Measurements from ENCODE around the gene SPEF2. TPM values are rescaled to one million over a fixed set of nuclear protein-coding genes. Genes with fewer than 3 reads are reported as not detected.

SPEF2 gene
- total and polyA plus RNA-seq, 2 donors (not counting 1 experiment from before 2014, with no cell fraction given): 0.31 to 0.59 TPM

DNA sequence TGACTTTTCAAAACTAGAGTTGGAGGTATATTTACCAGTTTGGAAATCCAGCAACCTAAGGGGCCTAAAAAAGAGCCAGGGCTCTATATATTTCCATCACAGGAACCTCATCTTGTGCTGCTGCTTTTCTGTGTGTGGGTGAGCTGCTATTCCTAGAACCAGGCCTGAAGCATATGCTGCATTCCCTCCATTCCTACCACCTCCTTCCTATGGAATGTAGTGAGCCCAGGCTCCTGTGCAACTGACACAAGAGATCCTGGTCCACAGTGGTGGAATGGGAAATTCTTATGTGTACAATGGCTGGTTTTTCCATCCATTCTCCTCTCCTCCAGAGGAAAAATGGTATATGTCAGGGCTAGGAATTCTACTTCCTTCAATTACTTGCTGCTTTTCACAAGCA is 39.1 kb downstream of the SPEF2 start:
- H3K4me1 ChIP-seq (ENCODE audit: control insufficient read depth in 2 of 2, insufficient read depth in 2 of 2, low read length in 2 of 2): no peaks in the 10 kb centered on the region
- H3K9ac ChIP-seq (ENCODE audit: low read length): no peak overlapping the region
- H2AFZ ChIP-seq (ENCODE audit: insufficient read depth, low read depth, low read length, poor library complexity, severe bottlenecking): no peak overlapping the region
- H3K9me3 Mint-ChIP-seq (ENCODE audit: insufficient read depth): no peaks in the 10 kb centered on the region
- no peaks in the 10 kb centered on the region for H3K79me2 ChIP-seq (ENCODE audit: control insufficient read depth, insufficient read depth, low read length)
- H3K4me3 ChIP-seq (ENCODE audit: control extremely low read depth in 1 of 5, extremely low read depth in 1 of 5, insufficient read depth in 1 of 5, low read depth in 2 of 5, low read length in 4 of 5): no peak overlapping the region
- intact Hi-C loops (cut with micrococcal nuclease): no loop called here
- H3K36me3 ChIP-seq (replicated peaks in 1 of 2; ENCODE audit: control extremely low read depth in 1 of 2, control insufficient read depth in 1 of 2, extremely low read depth in 1 of 2, insufficient read depth in 2 of 2, low read length in 1 of 2): no peaks in the 10 kb centered on the region
- H3K27ac ChIP-seq (ENCODE audit: low read length in 2 of 2): no peak overlapping the region
- no peak overlapping the region for H3K27ac Mint-ChIP-seq
- no peaks in the 10 kb centered on the region for H3K27me3 ChIP-seq (replicated peaks in 1 of 4; ENCODE audit: control extremely low read depth in 1 of 4, control insufficient read depth in 3 of 4, insufficient read depth in 4 of 4, low read length in 3 of 4)
- ChIA-PET POLR2A (no interaction called here), CTCF (no interaction called here)
- no peak for ATAC-seq (ENCODE audit: low read depth)
- TF ChIP-seq EZH2 (IDR thresholded peaks at IDR 0.05; ENCODE audit: borderline replicate concordance, insufficient read depth, low read depth, low read length, poor library complexity, severe bottlenecking): no peak
- H3K9me3 ChIP-seq (ENCODE audit: control extremely low read depth in 1 of 3, control insufficient read depth in 2 of 3, insufficient read depth in 1 of 3, low read length in 2 of 3): no peaks in the 10 kb centered on the region
- no peaks in the 10 kb centered on the region for H3K4me1 Mint-ChIP-seq
- no peak overlapping the region for H3K4me3 Mint-ChIP-seq
- no peak for DNase-seq
- no peaks in the 10 kb centered on the region for H3K27me3 Mint-ChIP-seq
- no peak overlapping the region for H3K4me2 ChIP-seq (replicated peaks; ENCODE audit: low read depth, low read length, poor library complexity, severe bottlenecking)
- H4K20me1 ChIP-seq (ENCODE audit: control insufficient read depth, insufficient read depth, low read length, poor library complexity, severe bottlenecking): no peaks in the 10 kb centered on the region

DNA sequence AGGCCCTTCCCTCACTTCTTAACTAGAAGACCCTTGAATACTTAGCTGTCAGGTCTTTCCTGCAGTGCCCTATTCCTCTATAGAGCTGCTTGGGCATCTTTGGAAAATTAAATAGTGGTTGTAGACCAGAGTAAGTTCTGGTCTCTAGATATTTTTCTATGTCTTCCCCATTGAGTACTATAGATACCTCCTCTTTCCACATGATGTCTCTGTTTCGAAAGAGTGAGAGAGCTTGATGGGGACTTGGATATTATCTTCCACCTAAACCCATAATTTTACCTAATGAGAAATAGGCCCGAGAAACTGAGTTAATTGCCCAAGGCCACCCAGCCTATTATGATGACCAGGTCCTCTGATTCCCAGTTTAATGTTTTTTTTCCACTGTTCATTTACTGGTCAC is 40.2 kb downstream of the SPEF2 start:
- ATAC-seq (ENCODE audit: low read depth) (no peak), DNase-seq (no peak)
- no peak overlapping the region for H3K4me3 ChIP-seq (ENCODE audit: control extremely low read depth in 1 of 5, extremely low read depth in 1 of 5, insufficient read depth in 1 of 5, low read depth in 2 of 5, low read length in 4 of 5)
- no peaks in the 10 kb centered on the region for H3K4me1 ChIP-seq (ENCODE audit: control insufficient read depth in 2 of 2, insufficient read depth in 2 of 2, low read length in 2 of 2)
- ChIA-PET CTCF (no interaction called here), POLR2A (no interaction called here)
- H3K9ac ChIP-seq (ENCODE audit: low read length): no peak overlapping the region
- WGBS (ENCODE audit: insufficient coverage): no CpG with 5 or more reads among the region's 2 CpGs
- TF ChIP-seq, protein P1, sequence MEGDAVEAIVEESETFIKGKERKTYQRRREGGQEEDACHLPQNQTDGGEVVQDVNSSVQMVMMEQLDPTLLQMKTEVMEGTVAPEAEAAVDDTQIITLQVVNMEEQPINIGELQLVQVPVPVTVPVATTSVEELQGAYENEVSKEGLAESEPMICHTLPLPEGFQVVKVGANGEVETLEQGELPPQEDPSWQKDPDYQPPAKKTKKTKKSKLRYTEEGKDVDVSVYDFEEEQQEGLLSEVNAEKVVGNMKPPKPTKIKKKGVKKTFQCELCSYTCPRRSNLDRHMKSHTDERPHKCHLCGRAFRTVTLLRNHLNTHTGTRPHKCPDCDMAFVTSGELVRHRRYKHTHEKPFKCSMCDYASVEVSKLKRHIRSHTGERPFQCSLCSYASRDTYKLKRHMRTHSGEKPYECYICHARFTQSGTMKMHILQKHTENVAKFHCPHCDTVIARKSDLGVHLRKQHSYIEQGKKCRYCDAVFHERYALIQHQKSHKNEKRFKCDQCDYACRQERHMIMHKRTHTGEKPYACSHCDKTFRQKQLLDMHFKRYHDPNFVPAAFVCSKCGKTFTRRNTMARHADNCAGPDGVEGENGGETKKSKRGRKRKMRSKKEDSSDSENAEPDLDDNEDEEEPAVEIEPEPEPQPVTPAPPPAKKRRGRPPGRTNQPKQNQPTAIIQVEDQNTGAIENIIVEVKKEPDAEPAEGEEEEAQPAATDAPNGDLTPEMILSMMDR (IDR thresholded peaks at IDR 0.05): no peak
- no peak for TF ChIP-seq EZH2 (IDR thresholded peaks at IDR 0.05; ENCODE audit: borderline replicate concordance, insufficient read depth, low read depth, low read length, poor library complexity, severe bottlenecking)
- Mint-ChIP-seq H3K27ac (no peak overlapping the region), H3K9me3 (ENCODE audit: insufficient read depth) (no peaks in the 10 kb centered on the region), H3K4me3 (no peak overlapping the region), H3K27me3 (no peaks in the 10 kb centered on the region), H3K4me1 (no peaks in the 10 kb centered on the region)
- no peak overlapping the region for H2AFZ ChIP-seq (ENCODE audit: insufficient read depth, low read depth, low read length, poor library complexity, severe bottlenecking)
- H3K27me3 ChIP-seq (replicated peaks in 1 of 4; ENCODE audit: control extremely low read depth in 1 of 4, control insufficient read depth in 3 of 4, insufficient read depth in 4 of 4, low read length in 3 of 4): no peaks in the 10 kb centered on the region
- H3K79me2 ChIP-seq (ENCODE audit: control insufficient read depth, insufficient read depth, low read length): no peaks in the 10 kb centered on the region
- no peaks in the 10 kb centered on the region for H3K36me3 ChIP-seq (replicated peaks in 1 of 2; ENCODE audit: control extremely low read depth in 1 of 2, control insufficient read depth in 1 of 2, extremely low read depth in 1 of 2, insufficient read depth in 2 of 2, low read length in 1 of 2)
- no peak overlapping the region for H3K27ac ChIP-seq (ENCODE audit: low read length in 2 of 2)
- intact Hi-C loops (cut with micrococcal nuclease): no loop called here
- H4K20me1 ChIP-seq (ENCODE audit: control insufficient read depth, insufficient read depth, low read length, poor library complexity, severe bottlenecking): no peaks in the 10 kb centered on the region
- H3K9me3 ChIP-seq (ENCODE audit: control extremely low read depth in 1 of 3, control insufficient read depth in 2 of 3, insufficient read depth in 1 of 3, low read length in 2 of 3): no peaks in the 10 kb centered on the region
- H3K4me2 ChIP-seq (replicated peaks; ENCODE audit: low read depth, low read length, poor library complexity, severe bottlenecking): no peak overlapping the region
